SH-SY5Y (cell line): ENCODE measurements around the gene TTLL13.

Experiments used
- GATA2 ChIP-seq: IDR thresholded peaks from 2 replicates; pipeline ENCODE4 v1.6.1; 2011; ENCODE audit warnings: mild to moderate bottlenecking, low read depth, low read length
- GATA3 ChIP-seq: IDR thresholded peaks from 2 replicates; pipeline ENCODE4 v1.6.1; 2011; ENCODE audit warnings: low read depth, mild to moderate bottlenecking, low read length, moderate library complexity

GRCh38 chr15:90287946-90288345, 38.6 kb downstream of the TTLL13 start:
- TF ChIP-seq GATA3: no peak
- no peak for TF ChIP-seq GATA2
